WI38 (cell line): ENCODE measurements around the gene SYNM.
A peak's percentile ranks its signal among the peaks of the same experiment; 100 is the strongest.

Experiments used
- H3K4me3 ChIP-seq: 2 replicates; pipeline ENCODE4 v1.5.1; 2011; ENCODE audit warnings: low read depth, mild to moderate bottlenecking, control low read depth, low read length
- TF ChIP-seq, protein P1 (sequence below): IDR thresholded peaks from 2 replicates; pipeline ENCODE4 v1.5.1; 2012; ENCODE audit warnings: low read depth, mild to moderate bottlenecking, control low read depth, low read length

The SYNM gene, protein sequence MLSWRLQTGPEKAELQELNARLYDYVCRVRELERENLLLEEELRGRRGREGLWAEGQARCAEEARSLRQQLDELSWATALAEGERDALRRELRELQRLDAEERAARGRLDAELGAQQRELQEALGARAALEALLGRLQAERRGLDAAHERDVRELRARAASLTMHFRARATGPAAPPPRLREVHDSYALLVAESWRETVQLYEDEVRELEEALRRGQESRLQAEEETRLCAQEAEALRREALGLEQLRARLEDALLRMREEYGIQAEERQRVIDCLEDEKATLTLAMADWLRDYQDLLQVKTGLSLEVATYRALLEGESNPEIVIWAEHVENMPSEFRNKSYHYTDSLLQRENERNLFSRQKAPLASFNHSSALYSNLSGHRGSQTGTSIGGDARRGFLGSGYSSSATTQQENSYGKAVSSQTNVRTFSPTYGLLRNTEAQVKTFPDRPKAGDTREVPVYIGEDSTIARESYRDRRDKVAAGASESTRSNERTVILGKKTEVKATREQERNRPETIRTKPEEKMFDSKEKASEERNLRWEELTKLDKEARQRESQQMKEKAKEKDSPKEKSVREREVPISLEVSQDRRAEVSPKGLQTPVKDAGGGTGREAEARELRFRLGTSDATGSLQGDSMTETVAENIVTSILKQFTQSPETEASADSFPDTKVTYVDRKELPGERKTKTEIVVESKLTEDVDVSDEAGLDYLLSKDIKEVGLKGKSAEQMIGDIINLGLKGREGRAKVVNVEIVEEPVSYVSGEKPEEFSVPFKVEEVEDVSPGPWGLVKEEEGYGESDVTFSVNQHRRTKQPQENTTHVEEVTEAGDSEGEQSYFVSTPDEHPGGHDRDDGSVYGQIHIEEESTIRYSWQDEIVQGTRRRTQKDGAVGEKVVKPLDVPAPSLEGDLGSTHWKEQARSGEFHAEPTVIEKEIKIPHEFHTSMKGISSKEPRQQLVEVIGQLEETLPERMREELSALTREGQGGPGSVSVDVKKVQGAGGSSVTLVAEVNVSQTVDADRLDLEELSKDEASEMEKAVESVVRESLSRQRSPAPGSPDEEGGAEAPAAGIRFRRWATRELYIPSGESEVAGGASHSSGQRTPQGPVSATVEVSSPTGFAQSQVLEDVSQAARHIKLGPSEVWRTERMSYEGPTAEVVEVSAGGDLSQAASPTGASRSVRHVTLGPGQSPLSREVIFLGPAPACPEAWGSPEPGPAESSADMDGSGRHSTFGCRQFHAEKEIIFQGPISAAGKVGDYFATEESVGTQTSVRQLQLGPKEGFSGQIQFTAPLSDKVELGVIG (N-terminal part only)

DNA sequence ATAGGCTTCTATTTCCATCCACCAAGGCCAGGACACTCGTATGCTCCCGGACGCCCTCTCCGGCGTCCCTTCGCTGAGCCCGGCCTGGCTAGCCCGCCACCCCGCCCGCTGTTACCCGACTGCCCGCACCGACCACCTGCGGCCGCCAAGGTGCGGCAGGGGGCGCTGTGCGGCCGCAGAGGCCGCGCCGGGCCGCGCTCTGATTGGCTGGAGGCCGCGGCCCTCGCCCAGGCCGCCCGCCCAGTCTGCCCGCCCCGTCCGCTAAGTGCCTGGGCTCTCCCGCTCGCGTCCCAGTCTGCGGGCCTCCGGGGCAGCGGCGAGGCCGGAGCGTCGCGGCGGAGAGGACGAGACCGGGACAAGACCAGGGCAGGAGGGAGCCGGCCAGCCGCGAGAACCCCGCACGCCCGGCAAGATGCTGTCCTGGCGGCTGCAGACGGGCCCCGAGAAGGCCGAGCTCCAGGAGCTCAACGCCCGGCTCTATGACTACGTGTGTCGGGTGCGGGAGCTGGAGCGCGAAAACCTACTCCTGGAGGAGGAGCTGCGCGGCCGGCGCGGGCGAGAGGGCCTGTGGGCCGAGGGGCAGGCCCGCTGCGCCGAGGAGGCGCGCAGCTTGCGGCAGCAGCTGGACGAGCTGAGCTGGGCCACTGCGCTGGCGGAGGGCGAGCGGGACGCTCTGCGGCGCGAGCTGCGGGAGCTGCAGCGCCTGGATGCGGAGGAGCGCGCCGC is at the start of gene SYNM:
Gene SYNM (plus strand): TSS at position 293 of the 726 bp plus-strand sequence. CDS start 120 bp downstream, at position 413.
- TF ChIP-seq, protein P1, sequence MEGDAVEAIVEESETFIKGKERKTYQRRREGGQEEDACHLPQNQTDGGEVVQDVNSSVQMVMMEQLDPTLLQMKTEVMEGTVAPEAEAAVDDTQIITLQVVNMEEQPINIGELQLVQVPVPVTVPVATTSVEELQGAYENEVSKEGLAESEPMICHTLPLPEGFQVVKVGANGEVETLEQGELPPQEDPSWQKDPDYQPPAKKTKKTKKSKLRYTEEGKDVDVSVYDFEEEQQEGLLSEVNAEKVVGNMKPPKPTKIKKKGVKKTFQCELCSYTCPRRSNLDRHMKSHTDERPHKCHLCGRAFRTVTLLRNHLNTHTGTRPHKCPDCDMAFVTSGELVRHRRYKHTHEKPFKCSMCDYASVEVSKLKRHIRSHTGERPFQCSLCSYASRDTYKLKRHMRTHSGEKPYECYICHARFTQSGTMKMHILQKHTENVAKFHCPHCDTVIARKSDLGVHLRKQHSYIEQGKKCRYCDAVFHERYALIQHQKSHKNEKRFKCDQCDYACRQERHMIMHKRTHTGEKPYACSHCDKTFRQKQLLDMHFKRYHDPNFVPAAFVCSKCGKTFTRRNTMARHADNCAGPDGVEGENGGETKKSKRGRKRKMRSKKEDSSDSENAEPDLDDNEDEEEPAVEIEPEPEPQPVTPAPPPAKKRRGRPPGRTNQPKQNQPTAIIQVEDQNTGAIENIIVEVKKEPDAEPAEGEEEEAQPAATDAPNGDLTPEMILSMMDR, result peak; percentile 33
- H3K4me3 ChIP-seq, result peak within 1 kb of the TSS; percentile 66

DNA sequence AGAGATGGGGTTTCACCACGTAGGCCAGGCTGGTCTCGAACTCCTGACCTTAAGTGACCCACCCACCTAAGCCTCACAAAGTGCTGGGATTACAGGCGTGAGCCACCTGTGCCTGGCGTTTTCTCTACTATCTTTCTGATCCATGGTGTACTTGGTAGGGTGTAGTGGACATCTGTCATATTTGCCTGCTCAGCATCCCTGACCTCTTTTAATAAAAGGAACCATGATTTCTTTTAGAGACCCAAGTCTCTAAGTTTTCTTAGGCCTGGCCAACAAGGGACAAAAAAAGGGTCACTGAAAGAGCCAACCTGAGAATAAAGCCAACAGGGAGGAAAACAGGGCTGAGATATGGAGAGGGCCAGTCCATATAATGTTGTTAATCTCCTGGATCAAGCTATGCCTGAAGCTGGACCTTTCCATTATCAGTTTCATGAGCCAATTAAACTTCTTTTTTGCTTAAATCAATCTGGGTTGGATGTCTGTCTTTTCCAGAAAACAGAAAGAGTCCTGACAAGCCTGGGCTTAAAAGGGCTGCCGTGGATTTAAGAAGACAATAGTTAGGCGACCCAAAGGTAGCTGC is 49.2 kb upstream of the SYNM start:
- TF ChIP-seq, protein P1, result no peak
- no peak overlapping the region for H3K4me3 ChIP-seq

DNA sequence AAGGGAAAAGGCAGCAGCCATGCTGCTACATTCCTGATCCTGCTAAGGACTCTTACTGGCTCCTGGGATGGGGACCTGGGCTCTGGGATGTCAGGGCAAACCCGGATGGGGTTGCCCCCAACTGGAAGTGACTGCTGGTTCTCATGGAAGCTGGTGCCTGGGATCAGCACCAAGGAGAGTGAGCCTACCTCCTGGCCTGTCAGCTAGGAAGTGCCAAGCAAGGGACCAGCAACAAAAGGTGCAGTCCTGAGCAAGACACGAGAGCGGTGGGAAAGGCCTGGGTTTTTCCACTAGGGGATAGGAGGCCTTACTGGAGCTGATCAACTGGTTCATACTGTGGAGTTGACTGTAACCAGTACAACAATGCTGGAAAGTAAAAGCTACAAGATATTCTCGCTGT is 47.9 kb upstream of the SYNM start:
- TF ChIP-seq, protein P1, result no peak

DNA sequence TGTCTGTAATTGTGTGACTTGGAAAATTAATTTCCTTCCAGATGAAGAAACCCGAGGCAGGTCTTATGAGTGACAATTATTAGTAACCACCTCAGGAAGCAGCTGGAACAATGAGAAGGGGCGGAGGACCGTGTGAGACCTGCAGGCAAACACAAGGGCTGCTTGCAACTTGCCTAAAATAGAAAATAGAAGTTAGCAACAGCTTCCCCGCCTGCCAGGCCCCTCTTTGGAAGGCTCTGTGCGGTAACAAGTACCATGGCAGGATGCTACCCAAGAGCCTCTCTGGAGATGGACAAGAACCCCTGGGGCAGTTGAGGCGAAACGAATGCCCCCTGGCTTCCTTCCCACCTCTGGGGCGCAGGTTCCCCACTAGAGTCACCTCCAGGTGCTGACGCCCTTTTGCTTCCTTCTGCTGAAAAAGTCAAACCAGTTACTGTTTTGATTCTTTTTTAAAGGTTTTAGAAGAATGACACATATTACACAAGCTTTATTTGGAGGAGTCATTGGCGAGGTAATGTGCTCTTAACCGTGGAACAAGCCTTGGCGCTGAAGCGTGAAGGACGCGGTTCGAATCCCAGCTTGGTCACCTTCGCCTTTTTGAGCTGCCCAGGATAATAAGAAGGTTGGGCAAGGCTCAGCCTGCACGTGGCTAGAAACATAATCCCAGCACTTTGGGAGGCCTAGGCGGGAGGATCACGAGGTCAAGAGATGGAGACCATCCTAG is 47.0 kb upstream of the SYNM start:
- TF ChIP-seq, protein P1, result no peak
- no peak overlapping the region for H3K4me3 ChIP-seq

More for the DNA sequence above, 47.9 kb upstream of the SYNM start:
- no peak overlapping the region for H3K4me3 ChIP-seq

DNA sequence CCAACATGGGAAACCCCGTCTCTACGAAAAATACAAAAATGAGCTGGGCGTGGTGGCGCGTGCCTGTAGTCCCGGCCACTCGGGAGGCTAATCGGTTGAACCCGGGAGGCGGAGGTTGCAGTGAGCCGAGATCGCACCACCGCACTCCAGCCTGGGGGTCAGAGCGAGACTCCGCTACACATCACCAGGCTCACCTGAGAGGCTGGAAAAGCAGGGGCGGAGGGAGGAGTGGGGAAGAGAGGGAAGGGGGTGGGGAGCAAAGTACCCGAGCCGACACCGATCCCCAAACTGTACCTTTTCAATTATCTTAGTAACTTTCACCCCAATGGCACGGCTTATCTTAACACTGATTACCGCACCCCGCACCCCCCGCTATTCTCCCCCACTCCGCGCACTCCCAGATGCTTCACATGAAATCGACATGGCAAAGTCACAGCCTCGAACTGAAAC is 46.4 kb upstream of the SYNM start:
- TF ChIP-seq, protein P1, result no peak
- H3K4me3 ChIP-seq, result peak overlapping the region; percentile 42
